ENCODE results near the gene CAPZA1.

The CAPZA1 gene

GRCh38 chr1:112702420-112703261 is 83.0 kb downstream of the CAPZA1 start:
- no peak for DNase-seq

DNA sequence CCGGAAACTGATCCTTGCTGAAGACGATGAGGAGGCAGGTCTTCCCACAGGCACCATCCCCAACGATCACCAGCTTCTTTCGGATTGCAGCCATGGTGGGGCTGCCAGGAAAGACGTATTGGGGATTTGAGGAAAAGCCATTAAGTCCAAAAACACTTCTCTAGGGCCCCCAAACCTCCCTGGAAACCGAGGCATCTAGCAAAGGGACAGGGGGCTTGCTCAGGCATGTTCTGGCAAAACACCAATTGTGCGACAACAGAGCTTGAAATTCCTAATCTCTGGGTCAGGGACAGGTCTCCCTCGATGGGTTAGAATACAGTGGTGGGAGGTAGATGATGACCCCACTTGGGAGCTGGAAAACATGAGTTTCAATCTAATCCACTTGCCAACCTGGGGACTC is 84.1 kb downstream of the CAPZA1 start:
- DNase-seq, result no peak

- DNase-seq, result no peak
Measured at GRCh38 chr1:112704391-112704933, 84.8 kb downstream of the CAPZA1 start.

DNA sequence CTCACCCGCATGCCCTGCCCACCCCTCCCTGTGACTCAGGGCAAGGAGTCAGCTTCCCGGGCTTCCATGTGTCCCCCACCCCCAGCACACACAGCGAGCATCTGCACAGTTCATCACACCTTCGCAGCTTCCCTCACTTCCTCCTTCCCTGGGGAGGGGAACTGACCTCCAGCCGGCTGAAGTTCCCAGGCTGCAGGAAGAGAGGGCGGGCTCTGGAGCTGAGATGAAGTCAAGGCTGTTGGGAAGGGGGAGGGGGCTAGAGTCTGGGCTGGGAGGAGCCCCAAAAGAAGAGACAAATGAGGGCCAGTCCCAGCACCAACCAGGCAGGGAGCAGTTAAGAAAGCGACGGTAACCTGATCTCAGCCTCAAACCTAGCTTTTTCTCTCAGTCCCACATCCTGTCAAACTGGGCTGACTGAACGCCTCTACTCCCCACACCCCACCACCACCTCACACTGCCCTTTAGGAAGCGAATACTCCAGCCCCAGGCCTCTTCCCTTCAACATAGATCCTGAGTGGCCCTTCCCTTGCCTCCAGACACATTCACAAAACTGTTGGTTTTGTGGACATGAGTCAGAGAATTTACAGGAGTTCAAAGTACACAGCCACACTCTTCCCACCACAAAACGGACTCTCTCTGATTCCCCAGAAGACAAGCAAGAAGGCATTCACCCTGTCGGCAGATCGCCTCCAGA is 85.4 kb downstream of the CAPZA1 start:
- DNase-seq, result peak; percentile 75

DNA sequence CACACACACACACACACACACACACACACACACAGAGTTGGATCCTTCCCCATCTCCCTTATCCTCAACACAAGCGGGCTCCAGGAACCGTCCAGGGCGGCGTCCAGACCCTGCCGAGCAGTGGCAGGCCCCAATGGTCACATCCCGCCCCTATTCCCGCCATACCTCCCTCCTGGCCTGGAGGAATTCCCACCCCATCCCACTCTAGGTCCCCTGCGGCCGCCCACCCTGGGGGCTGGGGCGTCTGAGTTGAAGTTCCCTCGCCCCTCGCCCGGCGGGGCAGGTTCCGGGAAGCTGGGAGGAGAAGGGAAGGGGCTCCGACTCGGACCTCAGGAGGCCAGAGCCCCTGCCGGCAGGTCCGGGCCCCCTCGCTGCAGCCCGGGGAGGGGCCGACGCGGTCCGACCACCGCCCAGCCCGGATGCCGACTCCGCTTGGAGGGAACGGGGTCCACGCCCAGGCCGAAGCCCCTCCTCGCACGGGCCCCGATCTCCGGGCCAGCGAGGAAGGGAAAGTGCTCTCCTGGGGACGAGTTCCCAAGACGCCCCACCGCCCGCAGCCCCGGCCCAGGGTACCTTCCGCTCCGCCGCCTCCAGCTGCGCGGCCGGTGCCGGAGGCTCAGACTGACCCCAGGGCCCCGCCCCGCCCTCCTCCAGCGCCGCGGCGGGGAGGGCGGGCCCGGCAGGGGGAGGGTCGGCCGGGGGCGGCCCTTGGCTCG is 87.0 kb downstream of the CAPZA1 start, which contains the start of gene RHOC:
Gene RHOC, minus strand, starts transcription at position 623 of the 716 bp plus-strand sequence. CDS start 3,328 bp downstream, outside the sequence.
- DNase-seq, result peak; percentile 64

DNA sequence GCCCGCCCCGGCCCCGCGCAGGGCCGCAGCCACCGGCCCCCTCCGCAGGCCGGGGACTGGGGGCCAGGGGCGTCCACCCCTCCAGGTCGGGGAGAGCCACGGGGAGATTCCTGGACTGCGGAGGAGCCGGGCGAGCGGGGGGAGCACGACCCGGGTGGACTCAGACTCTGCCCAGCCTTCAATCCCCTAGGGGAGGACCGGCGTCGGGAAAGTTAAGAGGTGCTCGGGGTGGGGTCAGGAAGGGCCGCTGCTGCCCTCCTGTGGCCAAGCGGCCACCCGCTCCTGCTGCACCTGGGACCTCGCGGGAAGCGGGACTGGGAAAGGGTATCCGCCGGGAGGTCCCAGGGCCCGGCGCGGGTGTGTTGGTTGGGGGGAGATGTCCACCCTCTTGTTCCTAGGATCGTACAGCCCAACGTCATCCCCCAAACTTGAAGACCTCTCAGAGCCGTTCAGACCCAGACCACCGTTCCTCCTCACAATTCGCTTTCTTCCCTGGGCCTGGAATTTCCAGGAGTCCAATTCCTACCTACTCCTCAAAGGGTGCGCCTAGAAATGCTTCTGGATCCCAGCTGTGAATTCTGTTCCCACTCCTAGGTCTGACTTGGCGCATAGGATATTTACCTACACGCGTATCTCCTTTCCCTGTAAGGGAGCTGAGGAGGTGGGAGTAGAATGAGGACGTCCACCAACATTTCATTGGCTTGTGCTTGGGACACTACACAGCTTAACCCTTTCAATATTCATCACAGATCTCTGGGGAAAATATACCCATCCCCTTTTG is 87.8 kb downstream of the CAPZA1 start:
- DNase-seq, result peak; percentile 83

GRCh38 chr1:112708002-112708448 is 88.4 kb downstream of the CAPZA1 start:
- no peak for DNase-seq

DNA sequence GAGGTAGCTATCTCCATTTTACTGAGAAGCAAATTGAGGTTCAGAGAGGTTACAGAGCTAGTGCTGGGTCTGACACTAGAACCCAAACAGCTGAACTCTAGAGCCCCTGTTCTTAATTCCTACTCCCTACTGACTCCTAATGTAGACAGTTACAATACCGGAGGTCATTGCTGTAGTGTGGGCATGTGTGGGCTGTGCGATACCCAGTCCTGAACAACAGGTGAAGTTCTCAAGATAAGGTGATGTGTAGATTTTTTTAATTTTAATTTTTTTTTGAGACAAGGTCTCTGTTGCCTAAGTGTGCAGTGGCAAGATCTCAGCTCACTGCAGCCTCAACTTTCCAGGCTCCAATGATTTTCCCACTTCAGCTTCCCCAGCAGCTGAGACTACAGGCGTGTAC is 88.9 kb downstream of the CAPZA1 start:
- DNase-seq, result no peak

DNA sequence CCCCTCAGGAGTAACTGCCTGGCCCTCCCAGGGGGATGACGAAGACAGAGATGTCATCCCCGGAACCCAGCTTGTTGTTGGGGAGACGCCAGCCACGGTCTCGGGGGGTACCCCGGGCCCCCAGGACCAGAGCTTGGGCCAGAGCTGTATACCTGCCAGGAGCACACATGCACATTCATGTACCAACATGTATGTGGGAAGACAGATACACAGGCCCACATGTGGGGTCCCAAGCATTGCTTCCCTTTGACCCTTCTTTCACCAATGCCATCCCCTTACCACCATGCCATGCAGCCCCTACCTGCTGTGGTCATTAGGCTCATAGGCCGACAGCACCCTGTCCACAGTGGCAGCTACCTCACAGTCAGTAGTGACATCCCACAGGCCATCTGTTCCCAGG is 90.5 kb downstream of the CAPZA1 start:
- no peak for DNase-seq

GRCh38 chr1:112710586-112710985 is 91.0 kb downstream of the CAPZA1 start:
- no peak for DNase-seq

DNA sequence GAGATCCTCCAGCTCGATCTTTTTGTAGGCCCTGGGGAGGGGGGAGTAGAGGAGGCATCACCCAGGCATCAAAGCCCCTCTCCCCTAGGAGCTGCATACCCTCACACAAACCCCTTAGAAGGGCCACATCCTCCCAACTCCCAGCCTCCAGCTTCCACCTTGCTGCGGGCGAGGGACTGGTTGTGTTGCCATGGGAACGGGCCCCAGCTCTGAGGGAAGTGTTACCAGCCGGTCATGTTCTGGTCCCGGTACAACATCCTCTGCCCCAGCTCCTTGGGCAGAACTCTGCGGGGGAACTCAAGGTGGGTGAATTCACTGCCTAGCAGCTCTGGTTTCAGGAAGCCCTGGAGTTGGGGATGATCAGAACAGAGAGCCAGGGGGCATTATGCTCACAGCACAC is 91.4 kb downstream of the CAPZA1 start:
- no peak for DNase-seq

- no peak for DNase-seq
Measured at GRCh38 chr1:112711670-112712069, 92.0 kb downstream of the CAPZA1 start.

DNA sequence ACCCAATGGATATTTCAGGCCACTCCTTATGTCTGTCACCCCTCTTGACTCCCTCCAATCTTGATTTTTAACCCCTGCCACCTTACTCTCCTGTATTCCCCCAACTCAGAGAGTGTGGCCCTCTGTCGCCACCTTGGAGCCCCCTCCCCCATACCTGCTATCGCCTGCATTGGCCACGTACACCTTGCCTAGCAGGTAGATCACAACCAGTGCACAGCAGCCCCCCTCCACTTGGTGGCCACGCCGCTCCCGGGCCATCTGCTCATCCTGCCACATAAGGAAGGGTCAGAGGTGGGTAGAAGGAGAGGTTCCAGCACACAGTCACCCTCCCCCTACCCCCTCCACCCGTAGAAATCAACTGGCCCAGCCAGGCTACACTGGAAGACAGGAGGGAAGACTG is 92.6 kb downstream of the CAPZA1 start:
- DNase-seq, result no peak

GRCh38 chr1:112712701-112713128 is 93.1 kb downstream of the CAPZA1 start:
- no peak for DNase-seq

GRCh38 chr1:112713466-112714312 is 94.1 kb downstream of the CAPZA1 start:
- no peak for DNase-seq

DNA sequence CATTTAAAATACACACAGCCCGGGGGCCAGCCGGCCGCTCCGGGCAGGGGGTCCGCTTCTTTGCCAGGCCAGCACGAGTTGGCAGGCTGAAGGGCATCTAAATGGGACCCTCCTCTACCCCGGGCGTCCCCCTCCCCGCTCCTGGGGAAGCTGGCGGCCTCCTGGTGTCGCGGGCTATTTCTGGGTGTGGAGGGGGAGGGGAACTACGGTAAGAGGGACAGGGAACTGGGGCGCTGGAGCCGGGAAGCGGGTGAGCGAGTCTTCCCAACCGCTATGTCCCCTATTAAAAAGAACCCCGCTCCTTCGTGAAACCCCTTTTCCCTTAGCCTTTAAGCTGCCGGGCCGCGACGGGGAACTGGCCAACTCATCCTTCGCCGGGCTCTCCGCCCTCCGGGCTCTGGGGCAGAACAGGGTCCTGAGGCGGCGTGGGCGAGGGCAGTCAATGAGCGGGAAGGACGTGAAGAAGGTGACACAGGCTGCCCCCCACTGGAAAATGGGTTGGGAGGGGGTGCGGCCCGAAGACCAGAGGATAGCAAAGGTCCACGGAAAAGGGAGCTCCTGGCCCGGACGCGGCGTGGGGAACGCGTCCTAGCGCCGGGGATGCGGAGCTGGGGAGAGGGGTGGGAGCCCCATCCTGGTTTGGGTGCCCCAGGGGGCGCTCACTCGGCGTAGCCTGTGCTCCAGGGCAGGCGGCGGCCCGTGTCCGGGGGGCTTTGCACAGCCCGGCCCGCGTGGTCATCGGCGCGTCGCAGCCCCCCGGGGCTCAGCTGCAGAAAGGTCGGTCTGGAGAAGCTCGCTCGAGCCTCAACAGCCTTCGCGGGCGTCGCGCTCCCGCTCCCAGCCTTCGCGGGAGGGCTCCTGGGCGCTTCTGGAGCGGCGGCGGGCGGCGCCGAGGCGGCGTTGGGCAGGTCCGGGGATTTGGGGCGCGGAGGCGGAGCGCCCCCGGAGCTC is 95.0 kb downstream of the CAPZA1 start:
- DNase-seq, result no peak

- peak; percentile 81 for DNase-seq
Measured at GRCh38 chr1:112715264-112716053, 95.8 kb downstream of the CAPZA1 start, which contains the start of gene PPM1J. Gene PPM1J, minus strand, starts transcription at chr1:112715332. Its CDS starts 31 bp downstream, at chr1:112715301.

DNA sequence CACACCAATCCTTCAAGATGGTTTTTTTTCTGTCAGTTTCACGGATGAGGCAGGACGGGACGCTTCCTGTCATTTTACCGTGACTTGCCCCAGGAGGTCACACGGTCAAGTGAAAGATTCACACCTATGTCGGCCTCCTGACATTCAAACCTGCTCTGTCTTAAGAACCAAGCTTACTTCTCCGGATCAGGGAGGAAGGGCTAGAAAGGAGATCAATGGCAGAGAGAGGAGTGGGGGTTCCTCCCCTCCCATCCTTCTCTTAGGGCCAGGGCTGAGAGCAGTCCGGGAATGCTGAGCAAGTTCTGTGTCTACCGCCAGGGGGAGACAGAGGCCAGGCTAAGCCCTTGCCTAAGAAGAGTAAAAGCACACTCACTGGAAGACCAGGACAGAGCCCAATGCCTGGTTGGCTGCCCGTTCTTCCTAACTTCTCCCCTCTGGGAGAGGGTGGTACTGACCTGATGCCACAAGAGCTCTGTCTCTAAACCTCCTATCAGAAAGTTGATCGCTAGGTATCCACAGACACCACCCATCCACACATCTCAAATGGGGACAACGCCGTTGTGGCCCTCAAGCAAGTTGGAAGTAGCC is 96.6 kb downstream of the CAPZA1 start:
- peak; percentile 79 for DNase-seq

Measured in NCI-H1105 (cell line).